ENCODE measurements around the gene SUFU.
"Not testable (repeated sequence)": the region's sequence is repeated elsewhere in the genome, so short reads cannot be mapped to it uniquely, and the experiment has no call there.

The SUFU gene

DNA sequence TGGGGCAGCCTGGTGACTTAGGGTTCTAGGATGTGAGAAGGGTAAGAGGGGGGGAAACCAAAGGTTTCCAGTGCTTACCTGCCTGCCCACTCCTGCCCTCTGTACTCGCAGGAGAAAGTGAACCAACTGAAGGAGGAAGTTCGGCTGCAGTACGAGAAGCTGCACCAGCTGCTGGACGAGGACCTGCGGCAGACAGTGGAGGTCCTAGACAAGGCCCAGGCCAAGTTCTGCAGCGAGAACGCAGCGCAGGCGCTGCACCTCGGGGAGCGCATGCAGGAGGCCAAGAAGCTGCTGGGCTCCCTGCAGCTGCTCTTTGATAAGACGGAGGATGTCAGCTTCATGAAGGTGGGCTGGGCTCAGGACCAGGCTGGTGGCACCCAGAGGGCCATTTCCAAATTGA is 151.2 kb downstream of the SUFU start:
- no peak for DNase-seq

DNA sequence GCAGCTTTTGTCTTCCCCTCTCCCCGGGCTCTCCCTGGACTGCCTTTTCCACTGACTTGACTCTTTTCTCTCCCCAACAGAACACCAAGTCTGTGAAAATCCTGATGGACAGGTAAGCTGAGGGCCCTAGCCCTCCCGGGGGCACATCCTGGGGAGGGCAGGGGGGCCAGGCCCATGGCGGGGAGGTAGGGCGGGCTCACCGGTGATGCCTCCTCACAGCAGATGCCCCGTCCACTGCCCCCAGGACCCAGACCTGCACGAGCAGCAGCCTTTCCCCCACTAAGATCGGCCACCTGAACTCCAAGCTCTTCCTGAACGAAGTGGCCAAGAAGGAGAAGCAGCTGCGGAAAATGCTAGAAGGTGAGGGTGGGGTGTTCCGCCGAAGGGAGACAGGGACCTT is 152.3 kb downstream of the SUFU start:
- DNase-seq, result no peak

DNA sequence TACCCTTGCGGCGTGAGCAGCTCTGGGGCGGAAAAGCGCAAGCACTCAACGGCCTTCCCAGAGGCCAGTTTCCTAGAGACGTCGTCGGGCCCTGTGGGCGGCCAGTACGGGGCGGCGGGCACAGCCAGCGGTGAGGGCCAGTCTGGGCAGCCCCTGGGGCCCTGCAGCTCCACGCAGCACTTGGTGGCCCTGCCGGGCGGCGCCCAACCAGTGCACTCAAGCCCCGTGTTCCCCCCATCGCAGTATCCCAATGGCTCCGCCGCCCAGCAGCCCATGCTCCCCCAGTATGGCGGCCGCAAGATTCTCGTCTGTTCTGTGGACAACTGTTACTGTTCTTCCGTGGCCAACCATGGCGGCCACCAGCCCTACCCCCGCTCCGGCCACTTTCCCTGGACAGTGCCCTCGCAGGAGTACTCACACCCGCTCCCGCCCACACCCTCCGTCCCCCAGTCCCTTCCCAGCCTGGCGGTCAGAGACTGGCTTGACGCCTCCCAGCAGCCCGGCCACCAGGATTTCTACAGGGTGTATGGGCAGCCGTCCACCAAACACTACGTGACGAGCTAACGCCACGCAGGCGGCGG is 153.1 kb downstream of the SUFU start:
- no peak for DNase-seq

DNA sequence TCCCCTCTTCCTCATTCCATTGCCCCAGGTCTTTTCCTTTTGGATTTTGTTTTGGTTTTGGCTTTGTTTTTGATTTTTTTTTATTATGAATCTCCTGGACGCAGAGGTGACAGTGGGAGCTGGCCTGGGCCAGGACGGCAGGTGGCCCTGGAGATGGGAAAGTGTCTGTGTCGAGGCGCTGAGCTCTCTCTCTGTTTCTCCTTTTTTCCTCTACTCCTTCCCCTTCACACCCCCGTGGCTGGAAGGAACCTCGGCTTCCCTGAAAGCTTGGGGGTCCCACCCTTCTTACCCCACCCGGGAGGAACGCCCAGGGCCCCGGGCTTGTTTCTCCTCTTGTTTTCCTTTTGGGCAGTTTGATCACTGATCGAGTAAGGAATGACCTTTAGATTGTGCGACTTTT is 153.7 kb downstream of the SUFU start:
- DNase-seq, result no peak

DNA sequence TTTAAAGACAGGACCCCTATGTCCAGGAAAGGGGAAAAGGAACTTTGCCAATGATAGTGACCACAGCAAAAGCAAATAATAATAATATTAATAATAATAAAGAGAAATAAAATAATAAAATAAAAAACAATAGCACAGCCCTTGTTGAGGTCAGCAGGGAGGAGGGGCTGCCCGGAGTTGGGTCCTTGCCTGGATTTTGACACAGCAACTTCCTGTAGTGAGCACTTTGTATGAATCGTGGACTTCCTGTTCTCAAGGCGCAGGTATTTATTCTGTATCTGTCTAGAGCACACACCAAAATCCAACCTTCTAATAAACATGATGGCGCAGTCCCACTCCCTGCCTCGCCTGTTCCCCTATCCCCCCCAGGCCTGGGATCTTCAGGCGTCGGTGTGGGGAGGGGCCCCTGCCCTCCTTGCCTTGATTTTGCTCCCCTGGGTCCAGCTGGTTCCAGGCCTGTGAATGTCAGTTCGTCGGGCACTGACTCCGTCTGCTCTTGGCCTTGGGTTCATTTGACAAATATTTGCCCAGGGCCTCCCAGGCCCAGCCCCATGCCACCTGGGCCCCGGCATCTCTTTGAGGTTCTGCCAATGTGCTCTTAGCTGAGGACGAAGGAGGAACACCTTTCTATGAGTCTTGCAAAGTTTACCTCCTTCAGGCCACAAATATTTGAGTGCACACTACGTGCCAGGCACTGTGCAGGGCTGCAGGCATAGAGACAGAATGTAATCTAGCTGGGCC is 154.4 kb downstream of the SUFU start:
- no peak for DNase-seq

DNA sequence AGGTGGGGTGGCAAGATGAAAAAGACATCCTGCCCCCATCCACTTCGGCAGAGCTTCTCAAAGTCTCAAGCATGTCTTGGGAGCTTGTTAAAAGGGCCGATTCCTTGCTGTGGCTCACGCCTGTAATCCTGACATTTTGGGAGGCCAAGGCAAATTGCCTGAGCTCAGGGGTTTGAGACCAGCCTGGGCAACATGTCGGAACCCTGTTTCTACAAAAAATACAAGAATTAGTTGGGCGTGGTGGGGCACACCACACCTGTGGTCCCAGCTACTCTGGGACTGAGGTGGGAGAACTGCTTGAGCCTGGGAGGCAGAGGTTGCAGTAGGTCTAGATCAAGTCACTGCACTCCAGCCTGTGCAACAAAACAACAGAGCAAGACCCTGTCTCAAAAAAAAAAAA is 155.0 kb downstream of the SUFU start:
- DNase-seq, result no peak

DNA sequence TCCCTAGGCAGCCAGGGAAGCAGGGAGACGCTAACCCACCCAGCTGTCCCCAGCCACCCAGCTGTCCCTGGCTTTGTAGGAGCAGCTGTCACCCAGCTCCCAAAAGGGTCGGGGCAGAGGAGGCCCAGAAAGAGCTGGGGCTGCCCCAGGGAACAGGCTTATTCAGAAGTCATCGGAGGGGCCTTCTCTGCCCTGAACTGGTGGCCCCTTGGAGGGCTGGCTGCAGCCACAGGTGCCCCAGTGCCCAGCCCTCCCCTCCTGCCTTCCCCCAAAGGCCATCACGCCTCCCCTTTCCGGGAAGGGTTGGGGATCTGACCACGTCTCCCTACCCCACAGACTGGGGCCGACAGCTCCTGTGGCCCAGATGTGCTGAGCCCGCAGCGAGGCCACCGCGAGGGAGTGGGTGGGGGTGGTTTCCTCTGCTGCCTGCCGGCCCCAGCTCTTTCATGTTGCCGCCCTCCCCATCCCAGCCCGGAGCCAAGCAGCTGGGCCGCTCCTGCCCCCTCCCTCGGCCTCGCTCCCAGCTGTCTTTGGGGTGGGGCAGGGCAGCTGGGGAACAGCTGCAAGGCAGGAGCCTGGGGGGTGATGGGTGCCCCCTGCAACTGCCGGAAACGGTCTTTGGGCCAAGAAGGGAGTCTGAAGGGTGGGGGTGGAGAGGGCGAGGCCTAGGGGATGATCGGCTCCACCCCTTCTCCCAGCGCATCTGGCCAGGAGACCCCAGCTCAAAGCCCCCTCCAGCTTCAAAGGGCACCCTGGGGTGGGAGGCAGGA is 157.3 kb downstream of the SUFU start:
- peak; percentile 38 to 68 for DNase-seq

DNA sequence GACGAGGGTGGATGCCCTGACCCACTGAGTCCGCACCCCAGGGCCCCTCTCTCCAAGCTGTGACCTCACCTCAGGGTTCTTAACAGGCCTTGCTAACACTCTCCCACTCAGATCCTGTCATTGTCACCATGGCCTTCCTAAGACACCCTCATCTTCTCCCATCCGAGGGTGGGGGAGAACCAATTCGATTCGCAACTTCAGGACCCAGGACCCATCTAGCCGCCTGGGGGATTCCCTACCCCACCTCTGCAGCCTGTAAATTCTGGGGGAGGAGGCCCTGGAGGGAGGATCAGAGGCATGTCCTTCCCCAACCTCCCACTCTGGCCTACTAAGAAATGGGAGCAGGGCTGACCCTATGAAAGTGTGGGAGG is 157.9 kb downstream of the SUFU start:
- DNase-seq, result no peak

DNA sequence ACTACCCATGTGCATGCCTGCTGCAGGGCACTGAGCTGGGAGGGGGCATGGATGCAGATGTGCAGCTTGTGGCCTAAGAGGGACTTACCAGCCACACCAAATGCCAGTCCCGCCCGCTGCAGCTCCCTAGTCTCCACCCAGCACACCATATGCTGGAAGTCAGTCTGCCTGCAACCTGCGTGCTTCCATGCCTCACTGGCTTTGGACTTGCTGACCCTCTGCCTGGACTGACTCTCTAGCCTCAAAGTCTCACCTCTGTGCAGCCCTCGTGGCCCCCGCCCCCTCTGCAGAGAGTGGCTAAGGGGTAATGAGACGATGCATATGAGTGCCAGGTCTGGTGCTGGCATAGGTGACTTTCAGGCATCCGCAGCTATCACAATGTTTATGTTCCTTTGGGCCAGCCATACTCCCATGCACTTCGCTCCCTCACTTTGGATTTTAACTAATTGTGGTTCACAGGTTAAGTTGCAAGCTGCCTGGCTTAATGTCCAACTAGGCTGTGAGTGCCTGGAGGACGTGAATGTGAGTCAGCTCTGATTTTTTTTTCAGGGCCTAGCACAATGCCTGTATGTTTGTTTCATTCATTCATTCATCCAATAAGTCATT is 162.2 kb downstream of the SUFU start:
- DNase-seq, result no peak

DNA sequence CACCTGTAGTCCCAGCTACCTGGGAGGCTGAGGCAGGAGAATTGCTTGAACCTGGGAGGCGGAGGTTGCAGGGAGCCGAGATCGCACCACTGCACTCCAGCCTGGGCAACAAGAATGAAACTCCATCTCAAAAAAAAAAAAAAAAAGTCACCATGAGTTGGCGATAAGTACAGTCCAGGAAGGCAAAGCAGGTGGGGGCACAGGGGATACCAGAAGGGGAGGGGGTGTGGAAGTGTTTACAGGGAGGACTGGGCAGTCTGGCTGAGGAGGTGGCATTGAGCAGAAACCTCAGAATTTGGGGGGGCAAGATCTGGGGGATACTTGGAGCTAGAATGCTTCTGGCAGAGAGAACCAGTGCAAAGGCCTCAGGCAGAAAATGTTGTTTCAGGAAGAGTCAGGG is 163.6 kb downstream of the SUFU start:
- DNase-seq, result not testable (repeated sequence)

DNA sequence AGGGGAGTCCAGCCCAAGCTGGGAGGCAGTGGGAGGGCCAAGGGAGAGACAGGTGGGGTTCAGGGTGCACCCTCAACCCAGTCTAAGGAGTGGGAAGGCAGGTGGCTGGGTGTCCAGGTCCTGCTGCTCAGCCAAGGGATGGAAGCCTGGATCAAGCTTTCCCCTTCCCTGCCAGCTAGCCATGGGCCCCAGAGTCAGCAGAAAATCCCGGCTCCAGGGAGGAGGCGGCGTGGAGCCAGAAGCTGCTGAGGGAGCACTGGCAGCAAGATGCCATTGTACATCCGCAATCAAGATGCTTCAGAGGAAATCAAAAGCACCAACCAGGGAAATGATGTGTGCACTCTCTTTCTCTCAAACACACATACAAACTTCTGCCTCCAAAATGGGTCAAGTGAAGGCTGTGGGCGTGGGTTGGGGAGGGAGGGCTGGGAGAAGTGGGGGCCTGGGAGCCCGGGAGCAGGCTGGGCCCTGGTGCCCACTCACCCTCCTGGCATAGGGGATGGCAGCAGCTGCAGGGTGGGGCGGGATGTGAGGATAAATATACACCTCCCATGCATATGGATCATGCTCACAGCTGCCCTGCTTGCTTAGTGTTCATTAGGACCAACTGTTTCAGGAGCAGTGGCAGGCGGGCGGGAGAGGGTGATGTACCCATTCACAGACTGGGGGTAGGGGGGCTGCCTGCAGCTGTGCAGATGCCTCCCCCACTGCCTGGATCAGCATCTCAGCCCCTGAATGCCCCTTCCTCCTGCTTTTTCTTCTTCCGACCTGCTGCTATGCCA is 164.7 kb downstream of the SUFU start:
- peak in 1 of 2 experiments; percentile 47 for DNase-seq

DNA sequence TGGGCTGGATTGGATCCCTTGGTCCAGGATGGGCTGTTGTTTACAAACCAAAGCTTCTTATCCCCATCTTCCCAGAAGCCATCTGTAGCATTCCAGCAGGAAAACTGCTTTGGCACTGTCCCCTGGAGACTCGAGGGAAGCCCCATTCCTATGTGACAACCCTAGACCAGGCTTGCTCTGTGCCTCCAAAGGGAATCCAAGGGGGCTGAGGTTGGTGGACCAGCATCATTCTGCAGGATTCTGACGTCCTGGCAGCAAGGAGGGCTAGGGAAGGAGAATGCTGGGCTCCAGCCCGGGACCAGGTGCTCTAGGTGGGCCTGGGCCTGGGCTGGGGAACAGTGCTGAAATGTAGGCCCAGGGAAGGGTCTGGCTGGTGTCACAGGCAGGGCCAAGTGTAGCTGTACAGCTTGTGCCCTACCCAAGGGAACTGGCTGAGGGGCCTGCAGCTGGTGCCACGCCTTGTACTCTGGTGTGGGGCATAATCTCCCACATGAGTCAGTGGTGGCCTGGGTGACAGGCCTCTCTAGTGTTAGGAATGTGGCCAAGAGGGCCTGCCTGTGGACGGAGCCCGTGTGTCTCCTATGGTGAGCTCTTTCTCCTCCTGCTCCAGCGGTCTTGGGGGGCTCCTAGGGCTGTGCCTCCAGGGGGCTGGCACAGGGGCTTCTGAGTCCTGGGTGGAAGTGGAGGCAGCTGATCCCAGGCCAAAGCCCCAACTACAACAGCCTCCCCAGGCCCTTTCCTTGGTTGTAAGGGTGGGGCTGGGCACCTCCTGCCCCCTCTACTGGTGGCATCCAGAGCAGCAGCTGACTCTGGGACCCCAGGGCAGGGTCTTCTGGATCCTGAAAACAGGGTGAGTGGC is 165.7 kb downstream of the SUFU start:
- DNase-seq, result peak in 1 of 2 experiments; percentile 14

DNA sequence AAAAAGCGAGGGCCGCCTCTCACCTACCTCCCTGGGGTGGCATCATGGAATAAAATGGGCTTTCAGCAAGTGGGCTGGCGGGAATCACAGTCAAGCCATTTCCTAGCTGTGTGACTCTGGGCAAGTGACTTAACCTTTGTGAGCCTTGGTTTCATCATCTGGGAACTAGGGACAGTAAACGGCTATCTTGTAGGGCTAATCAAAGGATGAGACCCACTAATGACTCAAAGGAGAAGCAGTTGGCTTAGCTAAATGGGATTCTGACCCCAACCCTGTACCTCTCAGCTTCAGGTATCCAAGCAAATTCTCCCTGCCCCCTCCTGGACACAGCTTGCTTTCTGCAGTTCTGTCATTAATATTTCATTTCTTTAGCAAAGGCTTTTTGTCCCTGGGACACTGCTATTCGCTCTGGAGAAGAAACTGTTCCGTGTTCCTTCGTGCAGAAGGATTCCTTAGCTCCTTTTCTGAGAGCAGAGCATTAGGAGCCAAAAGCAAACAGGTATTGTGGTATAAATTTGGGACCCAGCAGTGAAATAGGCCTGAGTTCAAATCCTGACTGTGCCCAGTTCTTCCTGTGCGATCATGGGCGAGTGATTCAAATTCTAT is 166.4 kb downstream of the SUFU start:
- no peak for DNase-seq

DNA sequence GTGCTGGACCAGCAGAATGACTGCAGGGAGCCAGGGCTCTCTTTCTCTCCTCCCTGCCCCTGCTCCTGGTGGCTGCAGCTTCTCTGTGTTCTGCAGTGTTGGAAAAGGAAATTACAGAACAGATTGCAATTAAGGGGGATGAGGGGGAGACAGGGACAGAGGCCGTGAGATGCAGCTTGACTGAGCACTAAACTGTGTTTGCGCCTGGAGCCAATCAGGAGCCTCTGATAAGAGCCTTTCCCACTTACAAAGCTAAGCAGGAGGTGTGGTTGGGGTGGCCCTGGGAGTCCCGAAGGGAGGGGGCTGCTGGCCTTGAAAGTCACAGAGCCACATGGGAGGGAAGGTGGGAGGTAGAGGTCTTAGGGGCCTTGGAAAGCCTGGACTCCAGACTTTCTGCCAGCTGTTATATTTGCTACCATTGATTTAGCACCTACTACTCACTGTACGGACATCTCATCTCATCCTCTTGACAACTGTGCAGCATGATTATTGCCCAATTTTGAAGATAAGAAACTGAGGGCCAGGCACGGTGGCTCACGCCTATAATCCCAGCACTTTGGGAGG is 167.2 kb downstream of the SUFU start:
- DNase-seq, result peak; percentile 70 to 82

DNA sequence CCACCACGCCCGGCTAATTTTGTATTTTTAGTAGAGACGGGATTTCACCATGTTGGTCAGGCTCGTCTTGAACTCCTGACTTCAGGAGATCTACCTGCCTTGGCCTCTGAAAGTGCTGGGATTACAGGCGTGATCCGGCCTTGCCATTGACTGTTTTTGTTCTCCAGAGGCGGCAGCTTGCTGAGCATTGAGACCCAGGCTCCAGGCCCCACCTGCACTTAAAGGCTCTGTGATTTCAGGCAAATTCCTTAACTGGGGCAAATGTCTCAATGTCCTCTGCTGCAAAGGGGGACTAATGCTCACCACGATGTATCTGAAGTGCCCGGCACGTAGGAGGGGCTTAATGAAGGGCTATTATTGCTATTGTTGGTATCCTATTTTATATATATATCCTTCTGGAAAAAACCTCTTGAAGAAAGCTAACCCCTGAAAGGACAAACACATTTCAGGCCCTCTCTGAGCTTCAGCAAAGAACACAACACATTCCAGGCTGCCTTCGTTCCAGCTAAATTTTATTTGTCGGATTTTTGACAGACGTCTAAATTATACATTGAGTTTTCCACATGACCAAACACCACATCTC is 169.6 kb downstream of the SUFU start:
- DNase-seq, result no peak

DNA sequence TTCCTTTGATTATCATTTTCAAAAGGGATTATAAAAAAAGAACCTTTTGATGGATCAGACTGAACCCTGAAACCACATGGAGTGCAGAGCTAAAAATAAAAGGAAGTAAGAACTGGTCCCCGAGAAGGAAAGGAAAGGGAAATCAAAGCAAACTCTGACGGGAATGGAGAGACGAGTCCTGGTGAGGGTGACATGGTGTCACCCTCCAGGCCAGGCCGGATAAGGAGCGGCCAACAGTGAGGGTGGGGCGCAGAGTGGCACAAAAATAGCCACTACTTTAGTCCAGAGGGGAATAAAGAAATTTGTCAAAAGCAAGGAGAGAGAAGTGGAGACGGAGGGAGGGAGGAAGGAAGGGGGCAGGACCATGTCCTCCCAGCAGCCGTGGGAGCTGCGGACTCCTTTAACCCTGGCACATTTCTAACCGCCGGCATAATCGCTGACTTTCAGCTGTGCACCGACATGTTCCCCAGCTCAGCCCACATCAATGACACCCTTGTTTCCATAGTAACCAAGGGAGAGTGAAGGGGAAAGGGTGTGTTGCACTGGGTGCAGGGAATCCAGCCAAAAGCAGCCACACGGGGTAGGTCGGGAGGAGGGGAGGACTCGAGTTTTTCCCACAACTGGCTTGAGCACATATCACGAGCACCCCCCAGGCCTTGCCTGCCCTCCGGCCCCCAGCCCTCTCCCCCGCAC is 170.2 kb downstream of the SUFU start:
- DNase-seq, result peak in 1 of 2 experiments; percentile 53

DNA sequence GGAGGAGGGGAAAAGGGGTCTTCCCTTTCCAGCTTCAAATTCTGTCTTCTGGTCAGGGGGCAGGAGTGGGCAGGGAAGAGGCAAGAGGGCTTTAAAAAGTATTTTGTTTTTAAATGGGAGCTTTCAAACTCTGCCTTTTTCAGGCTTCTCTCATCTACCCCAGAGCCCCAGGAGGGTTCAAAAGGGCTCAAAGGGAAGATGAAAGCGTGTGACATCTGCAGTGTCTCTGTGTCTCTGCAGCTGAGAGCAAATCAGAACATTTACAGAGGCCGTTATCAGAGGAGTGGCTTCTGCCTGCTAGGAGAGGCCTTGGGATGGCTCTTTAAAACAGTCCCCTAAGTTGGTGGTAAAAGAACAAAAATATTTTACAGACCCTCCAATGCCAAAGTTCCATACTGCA is 170.8 kb downstream of the SUFU start:
- peak in 1 of 2 experiments; percentile 6 for DNase-seq

DNA sequence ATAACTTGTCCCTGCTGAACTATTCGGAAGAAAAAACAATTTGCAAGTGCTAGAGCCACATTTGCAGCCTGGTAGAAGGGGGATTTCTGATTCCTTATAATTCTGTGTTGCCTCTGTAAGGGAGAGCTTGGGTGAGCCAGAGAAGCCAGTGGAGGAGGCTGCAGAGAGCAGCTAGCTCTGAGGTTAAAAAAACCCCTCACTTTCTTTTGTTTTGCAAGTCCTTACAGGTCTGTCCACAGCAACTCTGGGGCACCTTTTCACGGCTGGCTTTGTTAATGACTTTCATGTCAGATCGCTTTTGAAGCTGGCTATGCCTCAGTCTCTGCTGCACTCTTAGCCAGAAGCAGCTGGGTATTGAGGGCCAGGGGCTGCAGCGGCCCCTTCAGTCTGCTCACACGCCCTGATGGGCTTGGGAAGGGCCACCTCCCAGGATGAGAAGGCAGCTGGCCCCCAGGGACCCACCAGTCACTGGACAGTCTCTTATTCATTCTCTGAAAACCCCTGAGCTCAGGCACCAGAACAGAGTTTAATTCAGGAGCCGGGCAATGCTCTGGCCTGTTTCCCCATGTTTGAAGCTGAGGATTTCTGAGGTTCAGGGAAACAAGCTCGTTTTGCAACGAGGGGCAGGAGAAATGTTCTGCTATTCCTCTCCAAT is 171.4 kb downstream of the SUFU start:
- DNase-seq, result no peak

All from NCI-H524 (cell line).